Thoracic aorta (tissue), 2 donors: Measurements from ENCODE around the gene SPATA33. TPM values are rescaled to one million over a fixed set of nuclear protein-coding genes. Genes with fewer than 3 reads are reported as not detected.

Experiments
- ATAC-seq: fragments of 150-250 bp; one replicate; pipeline ENCODE4 v1.8.0; 2017; ENCODE audit warnings: low read depth; ENCODE audit not compliant: insufficient number of reproducible peaks, low FRiP score
- DNase-seq: peaks from one replicate; pipeline ENCODE4 v3.0.0-alpha.2; 2020; ENCODE audit warnings: low spot score
- H3K27ac ChIP-seq, 2 donors: fragments of 200-600 bp; sonication (generic); 1 replicate in 1 of 2; 2 replicates in 1 of 2; pipeline ENCODE4 v1.5.1; 2016; ENCODE audit warnings: mild to moderate bottlenecking in 2 of 2, moderate library complexity in 2 of 2
- H3K27me3 ChIP-seq: fragments of 200-600 bp; sonication (generic); replicated peaks from 2 replicates; pipeline ENCODE4 v1.6.0; 2016; ENCODE audit warnings: mild to moderate bottlenecking; ENCODE audit not compliant: insufficient read depth
- H3K36me3 ChIP-seq: fragments of 200-600 bp; sonication (generic); one replicate; pipeline ENCODE4 v1.5.1; 2016
- H3K4me1 ChIP-seq, 2 donors: fragments of 200-600 bp; sonication (generic); 1 replicate in 1 of 2; 2 replicates in 1 of 2; pipeline versions ENCODE4 v1.5.1 to v1.6.0; 2016; ENCODE audit warnings: low read depth in 2 of 2, mild to moderate bottlenecking in 1 of 2; ENCODE audit not compliant: control insufficient read depth in 1 of 2
- H3K4me3 ChIP-seq: fragments of 200-600 bp; sonication (generic); 2 replicates; pipeline ENCODE4 v1.5.1; 2016; ENCODE audit warnings: mild to moderate bottlenecking
- H3K9me3 ChIP-seq: fragments of 200-600 bp; sonication (generic); 2 replicates; pipeline ENCODE4 v1.5.1; 2016
- total RNA-seq, 2 donors: library from RNA; depleted of rRNA; stranded (reverse); fragments of >200 nt; gene quantifications; one replicate each; pipeline versions ENCODE4 v1.1.0 to v1.2.3, GENCODE V29; 2016
- TF ChIP-seq, protein P1 (sequence below): fragments of 200-600 bp; sonication (generic); IDR thresholded peaks from one replicate; pipeline ENCODE4 v1.5.1; 2019; ENCODE audit warnings: antibody characterized with exemption

SPATA33 gene
- total RNA-seq, 2 donors from 2014 or later = 3.2 to 3.9 TPM

DNA sequence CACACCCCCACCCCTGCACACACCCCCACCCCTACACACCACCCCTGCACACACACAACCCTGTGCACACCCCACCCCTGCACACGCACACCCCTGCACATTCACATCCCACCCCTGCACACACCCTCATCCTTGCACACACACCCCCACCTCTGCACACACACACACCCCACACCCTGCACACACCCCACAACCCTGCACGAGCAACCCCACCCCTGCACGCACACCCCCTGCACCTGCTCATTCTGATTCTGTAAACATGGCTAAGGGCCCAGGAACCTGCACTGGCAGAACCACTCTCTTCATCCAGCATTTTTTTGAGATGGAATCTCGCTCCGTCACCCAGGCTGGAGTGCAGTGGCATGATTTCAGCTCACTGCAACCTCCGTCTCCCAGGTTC lies 18.3 kb upstream of the SPATA33 start:
- H3K27ac ChIP-seq = no peak overlapping the region
- H3K9me3 ChIP-seq = no peaks in the 10 kb centered on the region
- ATAC-seq = no peak
- peaks cover 5% of the 10 kb centered on the region in 2 donors for H3K4me1 ChIP-seq
- TF ChIP-seq, protein P1, sequence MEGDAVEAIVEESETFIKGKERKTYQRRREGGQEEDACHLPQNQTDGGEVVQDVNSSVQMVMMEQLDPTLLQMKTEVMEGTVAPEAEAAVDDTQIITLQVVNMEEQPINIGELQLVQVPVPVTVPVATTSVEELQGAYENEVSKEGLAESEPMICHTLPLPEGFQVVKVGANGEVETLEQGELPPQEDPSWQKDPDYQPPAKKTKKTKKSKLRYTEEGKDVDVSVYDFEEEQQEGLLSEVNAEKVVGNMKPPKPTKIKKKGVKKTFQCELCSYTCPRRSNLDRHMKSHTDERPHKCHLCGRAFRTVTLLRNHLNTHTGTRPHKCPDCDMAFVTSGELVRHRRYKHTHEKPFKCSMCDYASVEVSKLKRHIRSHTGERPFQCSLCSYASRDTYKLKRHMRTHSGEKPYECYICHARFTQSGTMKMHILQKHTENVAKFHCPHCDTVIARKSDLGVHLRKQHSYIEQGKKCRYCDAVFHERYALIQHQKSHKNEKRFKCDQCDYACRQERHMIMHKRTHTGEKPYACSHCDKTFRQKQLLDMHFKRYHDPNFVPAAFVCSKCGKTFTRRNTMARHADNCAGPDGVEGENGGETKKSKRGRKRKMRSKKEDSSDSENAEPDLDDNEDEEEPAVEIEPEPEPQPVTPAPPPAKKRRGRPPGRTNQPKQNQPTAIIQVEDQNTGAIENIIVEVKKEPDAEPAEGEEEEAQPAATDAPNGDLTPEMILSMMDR = no peak
- no peaks in the 10 kb centered on the region for H3K36me3 ChIP-seq
- no peaks in the 10 kb centered on the region for H3K27me3 ChIP-seq
- no peak overlapping the region for H3K4me3 ChIP-seq
- no peak for DNase-seq

DNA sequence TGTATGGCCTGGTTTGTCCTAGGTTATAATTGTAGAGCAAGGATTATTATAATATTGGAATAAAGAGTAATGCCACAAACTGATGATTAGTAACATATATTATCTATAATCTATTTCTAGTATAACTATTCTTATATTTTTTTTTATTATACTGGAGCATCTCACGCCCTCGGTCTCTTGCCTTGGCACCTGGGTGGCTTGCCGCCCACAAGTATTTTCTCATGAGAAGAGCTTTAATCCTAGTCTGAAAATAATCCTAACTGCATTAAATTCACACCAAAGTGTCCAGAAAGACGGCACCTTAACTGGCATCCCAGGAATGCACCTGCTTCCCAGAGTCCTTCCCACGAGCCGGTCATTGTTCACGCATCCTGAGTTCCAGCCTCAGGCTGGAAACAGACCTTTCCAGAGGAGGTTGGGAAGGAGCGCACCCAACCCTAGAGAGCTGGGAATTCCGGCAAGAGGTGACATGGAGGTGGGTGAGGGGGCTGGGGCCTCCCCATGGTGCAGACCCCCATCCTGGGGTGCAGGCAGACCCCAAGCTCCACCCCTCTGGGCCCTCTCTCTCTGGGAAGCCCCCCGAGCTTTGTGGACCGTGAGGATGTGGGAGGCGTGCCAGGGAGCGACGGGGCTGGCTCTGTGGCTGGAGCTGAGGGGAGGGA lies 16.0 kb upstream of the SPATA33 start:
- Histone ChIP-seq H3K36me3 (peaks cover 16% of the 10 kb centered on the region), H3K27ac (no peak overlapping the region), H3K9me3 (no peaks in the 10 kb centered on the region), H3K4me3 (peak overlapping the region; percentile 71), H3K27me3 (no peaks in the 10 kb centered on the region), H3K4me1 (peaks cover 5% of the 10 kb centered on the region in 2 donors)
- ATAC-seq (no peak), DNase-seq (no peak)
- TF ChIP-seq, protein P1 = no peak

DNA sequence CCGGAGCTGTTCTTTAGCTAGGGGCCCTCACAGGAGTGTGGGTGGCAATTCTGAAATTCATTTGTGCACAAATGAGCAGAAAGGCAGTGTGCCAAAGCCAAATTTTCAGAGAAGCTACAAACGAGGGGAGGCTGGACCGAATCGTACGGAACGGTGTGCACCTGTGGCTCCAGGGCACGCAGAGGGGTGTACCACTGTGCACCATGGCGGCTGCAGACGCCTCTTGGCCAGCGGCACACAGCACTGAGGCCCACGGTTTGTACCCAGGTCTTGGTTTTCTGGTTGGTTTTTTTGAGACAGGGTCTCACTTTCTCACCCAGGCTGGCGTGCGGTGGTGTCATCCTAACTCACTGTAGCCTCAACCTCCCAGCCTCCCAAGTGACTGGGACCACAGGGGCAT lies 15.1 kb upstream of the SPATA33 start:
- TF ChIP-seq, protein P1 = no peak

DNA sequence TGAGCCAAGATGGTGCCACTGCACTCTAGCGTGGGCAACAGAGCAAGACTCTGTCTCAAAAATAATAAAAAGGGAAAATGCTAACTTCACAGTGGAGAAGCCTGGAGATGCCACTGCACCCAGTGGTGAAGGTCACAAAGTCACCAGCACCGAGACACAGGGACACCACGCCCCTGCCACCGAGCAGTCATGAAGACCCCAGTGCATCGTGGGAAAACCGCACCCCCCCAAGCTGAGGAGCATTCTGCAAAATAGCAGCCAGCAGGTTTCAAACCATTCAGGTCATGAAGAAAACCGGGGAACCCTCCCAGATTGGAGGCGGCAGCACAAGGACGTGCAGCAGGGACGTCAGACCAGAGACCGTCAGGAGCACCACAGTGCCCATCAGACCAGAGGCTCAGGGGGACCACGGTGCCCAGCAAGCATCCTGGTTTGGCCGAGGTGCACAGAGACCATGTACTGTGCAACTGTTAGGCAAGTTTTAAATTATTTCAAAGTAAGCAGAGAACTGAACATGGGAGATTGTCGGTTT lies 13.8 kb upstream of the SPATA33 start:
- Histone ChIP-seq H3K36me3 (peaks cover 28% of the 10 kb centered on the region), H3K4me1 (peaks cover 5% of the 10 kb centered on the region in 2 donors), H3K27me3 (no peaks in the 10 kb centered on the region), H3K27ac (no peak overlapping the region), H3K9me3 (no peaks in the 10 kb centered on the region), H3K4me3 (no peak overlapping the region)
- ATAC-seq = no peak
- TF ChIP-seq, protein P1 = no peak
- DNase-seq = no peak

More for the DNA sequence above, 15.1 kb upstream of the SPATA33 start:
- Histone ChIP-seq H3K36me3 (peaks cover 23% of the 10 kb centered on the region), H3K9me3 (no peaks in the 10 kb centered on the region), H3K27me3 (no peaks in the 10 kb centered on the region), H3K4me3 (no peak overlapping the region), H3K27ac (no peak overlapping the region), H3K4me1 (peaks cover 5% of the 10 kb centered on the region in 2 donors)
- ATAC-seq (no peak), DNase-seq (no peak)

DNA sequence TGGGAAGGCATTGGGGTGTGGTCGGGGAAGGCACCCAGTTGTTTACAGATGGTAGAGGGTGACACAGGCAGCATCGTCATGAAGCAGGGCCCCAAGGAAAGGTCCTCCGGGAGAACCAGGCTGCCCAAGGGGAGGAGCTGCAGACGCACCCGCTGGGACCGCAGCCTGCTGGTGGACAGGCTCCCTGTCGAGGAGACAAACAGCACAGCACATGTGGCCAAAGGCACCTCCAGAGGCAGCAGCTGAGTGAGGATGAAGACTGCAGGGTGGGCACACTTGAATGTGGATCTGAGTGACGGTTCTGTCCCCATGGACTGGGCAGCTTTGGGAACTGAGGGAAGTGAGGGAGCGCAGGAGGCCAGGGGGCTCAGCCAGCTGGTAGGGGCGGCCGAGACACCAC lies 12.5 kb upstream of the SPATA33 start:
- H3K27me3 ChIP-seq = no peaks in the 10 kb centered on the region
- H3K27ac ChIP-seq = no peak overlapping the region
- no peak overlapping the region for H3K4me3 ChIP-seq
- peaks cover 5% of the 10 kb centered on the region in 2 donors for H3K4me1 ChIP-seq
- no peak for DNase-seq
- TF ChIP-seq, protein P1 = no peak
- H3K9me3 ChIP-seq = no peaks in the 10 kb centered on the region
- peaks cover 32% of the 10 kb centered on the region for H3K36me3 ChIP-seq
- ATAC-seq = no peak
